Body of pancreas (tissue), 4 donors: ENCODE results near the gene CENPF.

Experiments used
- CTCF ChIP-seq, 7 experiments: fragments of 450-650 bp in 4 of 7; fragments of 200-600 bp in 3 of 7; sonication (generic) in 3 of 7; IDR thresholded peaks; one replicate each; pipeline ENCODE4 v1.5.1; 2016 to 2019; ENCODE audit warnings: antibody characterized with exemption in 7 of 7
- POLR2A ChIP-seq, 3 donors: fragments of 450-650 bp; IDR thresholded peaks; one replicate each; pipeline ENCODE4 v1.6.1; 2016; ENCODE audit warnings: antibody characterized with exemption in 3 of 3, mild to moderate bottlenecking in 2 of 3

GRCh38 chr1:214707306-214708087, 104.5 kb downstream of the CENPF start:
- TF ChIP-seq CTCF (IDR thresholded peaks at IDR 0.05) (no peak), POLR2A (IDR thresholded peaks at IDR 0.05) (no peak)
